ENCODE data around the gene PI4K2B.
A peak's percentile ranks its signal among the peaks of the same experiment; 100 is the strongest.
"Not testable (repeated sequence)": the region's sequence is repeated elsewhere in the genome, so short reads cannot be mapped to it uniquely, and the experiment has no call there.

PI4K2B gene

GRCh38 chr4:25308306-25308705 lies 74.5 kb downstream of the PI4K2B start:
- DNase-seq, result peak; percentile 23

DNA sequence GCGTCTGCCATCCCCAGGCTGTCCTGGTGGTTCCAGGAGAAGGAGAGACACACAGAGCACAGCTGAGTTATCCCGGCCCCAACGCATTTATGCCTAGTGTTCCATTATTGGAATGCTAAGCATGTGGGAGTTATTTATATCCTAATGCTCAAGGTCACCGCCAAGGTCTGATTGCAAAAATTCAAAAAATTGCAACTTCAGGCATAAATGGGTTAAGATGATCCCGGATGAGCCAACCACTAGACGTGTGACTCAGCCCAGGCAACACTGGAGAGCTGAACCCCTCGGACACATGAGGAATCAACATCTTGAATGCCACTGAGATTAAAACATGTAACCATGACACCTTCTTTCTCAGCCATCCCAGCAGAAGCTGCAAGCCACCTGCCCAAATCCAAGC lies 74.9 kb downstream of the PI4K2B start:
- peak; percentile 54 for DNase-seq

DNA sequence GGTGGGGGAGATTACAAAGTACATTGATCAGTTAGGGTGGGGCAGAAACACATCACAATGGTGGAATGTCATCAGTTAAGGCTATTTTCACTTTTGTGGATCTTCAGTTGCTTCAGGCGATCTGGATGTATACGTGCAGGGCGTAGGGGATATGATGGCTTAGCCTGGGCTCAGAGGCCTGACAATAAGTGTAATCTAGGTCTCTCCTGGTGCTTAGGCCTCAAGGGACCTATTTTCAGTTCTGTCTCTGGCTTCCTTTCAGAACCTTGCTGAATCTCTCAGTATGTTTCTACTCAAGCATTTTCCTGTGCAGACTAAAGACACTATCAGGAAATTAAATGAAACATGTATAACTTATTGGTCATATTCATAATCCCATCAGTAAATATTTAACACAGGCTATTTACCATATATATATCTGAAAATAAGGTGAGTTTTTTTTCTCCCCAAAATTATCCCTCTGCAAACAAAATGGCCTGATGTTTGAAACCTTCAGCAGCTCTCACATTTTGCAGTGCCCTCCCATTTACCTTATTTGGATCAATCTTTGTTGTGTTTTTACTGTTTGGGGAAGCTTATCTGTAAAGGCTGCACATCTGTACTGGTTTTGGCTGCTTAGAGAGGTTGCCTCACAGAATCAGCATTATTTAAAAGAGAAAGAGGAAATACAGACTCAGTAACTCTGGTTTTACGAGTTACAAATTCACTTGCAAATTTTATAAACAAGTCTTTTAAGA lies 76.4 kb downstream of the PI4K2B start:
- DNase-seq, result no peak

DNA sequence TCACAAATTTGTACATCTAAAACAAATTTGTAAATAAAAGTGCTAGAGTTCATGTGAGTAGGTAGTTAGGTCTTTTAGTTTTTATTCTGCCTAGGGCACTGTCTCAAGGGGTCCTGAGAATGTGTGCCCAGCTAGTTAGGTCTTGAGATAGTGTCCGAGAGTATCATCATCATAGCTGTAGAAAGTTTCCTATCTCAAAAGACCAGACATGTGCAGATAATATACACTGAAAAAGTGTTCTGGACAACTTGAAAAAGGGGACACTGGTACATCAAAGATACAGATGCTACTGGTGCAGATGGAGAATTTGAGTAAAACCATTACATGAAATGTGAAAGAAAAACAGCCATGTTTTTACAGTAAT lies 77.0 kb downstream of the PI4K2B start:
- DNase-seq, result no peak

- DNase-seq, result peak; percentile 90
These were observed 78.8 kb downstream of the PI4K2B start, which contains the start of gene ZCCHC4 for GRCh38 chr4:25312496-25313200. Gene ZCCHC4 (plus strand): TSS chr4:25312774. CDS start chr4:25312810, 36 bp downstream.

GRCh38 chr4:25313201-25313895 lies 79.5 kb downstream of the PI4K2B start:
- DNase-seq, result no peak

GRCh38 chr4:25320336-25320735 lies 86.5 kb downstream of the PI4K2B start:
- peak; percentile 67 for DNase-seq

- DNase-seq, result peak; percentile 81
These were observed 86.9 kb downstream of the PI4K2B start for GRCh38 chr4:25320773-25321172.

GRCh38 chr4:25321703-25322102 lies 87.9 kb downstream of the PI4K2B start:
- DNase-seq, result no peak

DNA sequence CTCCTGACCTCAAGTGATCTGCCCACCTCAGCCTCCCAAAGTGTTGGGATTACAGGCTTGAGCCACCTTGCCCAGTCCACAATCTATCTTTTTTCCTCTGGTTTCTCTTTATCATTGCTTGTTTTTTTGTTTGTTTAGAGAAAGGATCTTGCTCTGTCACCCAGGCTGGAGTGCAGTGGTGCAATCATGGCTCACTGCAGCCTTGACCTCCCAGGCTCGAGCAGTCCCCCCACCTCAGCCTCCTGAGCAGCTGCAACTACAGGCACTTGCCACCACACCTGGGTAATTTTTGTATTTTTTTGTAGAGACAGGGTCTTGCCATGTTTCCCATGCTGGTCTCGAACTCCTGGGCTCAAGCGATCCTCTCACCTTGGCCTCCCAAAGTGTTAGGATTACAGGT lies 94.6 kb downstream of the PI4K2B start:
- not testable (repeated sequence) for DNase-seq
